Activated naive CD4-positive, alpha-beta T cell treated with anti-CD3 and anti-CD28 coated beads, Interleukin-2, amount 50 U/mL, for 24 hours (primary cell): ENCODE data around the gene CRADD.

Experiments used
- H3K27ac Mint-ChIP-seq: one replicate; pipeline ENCODE4 v1.8.0; 2021; ENCODE audit warnings: mild to moderate bottlenecking, mixed read lengths
- H3K27me3 Mint-ChIP-seq: one replicate; pipeline ENCODE4 v1.8.0; 2021; ENCODE audit warnings: mixed read lengths
- H3K36me3 Mint-ChIP-seq: one replicate; pipeline ENCODE4 v1.8.0; 2021; ENCODE audit warnings: mixed read lengths
- H3K4me1 Mint-ChIP-seq: one replicate; pipeline ENCODE4 v1.8.0; 2021; ENCODE audit warnings: mixed read lengths
- H3K4me3 Mint-ChIP-seq: one replicate; pipeline ENCODE4 v1.8.0; 2021; ENCODE audit warnings: mild to moderate bottlenecking, mixed read lengths
- H3K9me3 Mint-ChIP-seq: one replicate; pipeline ENCODE4 v1.8.0; 2021; ENCODE audit warnings: mixed read lengths

Gene CRADD

DNA sequence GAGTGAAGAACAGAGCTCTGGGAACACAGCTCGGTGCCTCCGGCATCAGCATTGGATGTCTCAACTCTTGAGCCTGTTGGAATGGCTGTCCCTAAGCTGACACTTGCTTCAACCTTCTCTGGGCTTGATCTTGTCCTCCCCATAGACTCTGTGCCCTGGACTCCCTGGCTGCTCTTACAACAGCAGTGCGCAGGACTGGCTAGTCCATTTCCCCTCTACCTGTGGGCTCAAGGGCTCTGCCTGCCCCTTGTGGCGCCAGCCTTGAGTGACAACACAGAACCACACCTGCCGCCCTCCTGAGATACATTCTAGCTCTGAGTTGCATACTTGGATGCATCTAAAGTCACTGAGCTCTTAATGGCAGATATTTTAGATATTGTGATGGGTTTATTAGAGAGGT is 6.2 kb downstream of the CRADD start:
- Mint-ChIP-seq H3K27ac (no peak overlapping the region), H3K4me1 (peaks cover 65% of the 10 kb centered on the region), H3K9me3 (no peaks in the 10 kb centered on the region), H3K4me3 (no peak overlapping the region), H3K36me3 (peaks cover 21% of the 10 kb centered on the region), H3K27me3 (no peaks in the 10 kb centered on the region)

DNA sequence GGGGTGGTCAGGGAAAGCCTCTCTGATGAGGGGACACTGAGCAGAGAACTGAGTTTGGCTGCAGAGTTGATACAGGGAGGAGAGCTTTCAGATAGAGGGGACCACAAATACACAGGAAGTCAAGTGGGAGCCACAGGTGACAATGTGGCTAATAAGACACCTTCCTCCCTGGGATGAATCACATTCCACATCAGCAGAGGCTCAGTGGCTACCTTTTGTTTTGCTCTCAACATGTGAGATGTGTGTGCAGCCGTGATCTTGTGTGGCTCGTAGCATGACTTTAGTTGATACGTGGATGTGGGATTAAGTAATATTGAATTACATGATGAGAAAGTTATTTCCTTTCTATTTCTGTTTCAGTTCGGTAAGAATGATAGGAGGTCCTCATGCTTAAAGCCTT is 7.5 kb downstream of the CRADD start:
- Mint-ChIP-seq H3K4me3 (no peak overlapping the region), H3K27ac (no peak overlapping the region), H3K4me1 (peaks cover 65% of the 10 kb centered on the region), H3K9me3 (no peaks in the 10 kb centered on the region), H3K27me3 (no peaks in the 10 kb centered on the region), H3K36me3 (peaks cover 19% of the 10 kb centered on the region)

DNA sequence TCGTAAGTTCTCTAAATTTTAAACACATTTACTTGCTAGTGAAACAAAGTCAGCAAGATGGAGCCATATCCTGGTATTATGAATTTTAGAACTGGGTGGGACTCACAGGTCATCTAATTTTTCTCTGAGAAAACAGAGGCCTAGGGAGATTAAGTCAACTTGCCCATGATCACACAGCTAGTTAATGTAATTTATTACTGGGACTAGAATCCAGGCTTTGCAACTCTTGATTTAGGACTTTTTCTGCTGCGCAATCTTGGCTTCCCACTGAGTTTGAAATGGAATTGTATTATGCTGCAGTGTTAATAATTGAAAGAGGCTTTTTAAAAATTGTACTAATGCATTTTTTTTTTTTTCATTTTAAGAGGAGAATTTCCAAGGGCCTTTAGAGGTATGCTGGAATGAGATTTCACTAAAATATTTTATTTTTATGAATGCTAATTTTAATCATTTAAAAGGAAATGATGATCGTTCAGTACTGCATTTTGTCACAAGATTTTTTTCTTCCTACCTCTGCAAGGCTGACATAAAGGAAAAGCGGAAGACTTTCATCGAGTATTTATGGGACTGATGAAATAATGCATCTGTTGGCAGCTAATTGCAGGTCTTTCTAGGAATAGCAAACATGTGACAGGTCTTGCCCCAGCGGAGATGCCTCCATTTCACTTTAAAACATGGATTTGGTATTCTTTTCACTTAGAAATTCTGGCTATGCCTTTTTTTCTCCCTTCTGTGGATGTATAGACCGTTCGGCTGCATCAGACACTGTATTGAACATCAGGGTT is 9.6 kb downstream of the CRADD start:
- peaks cover 16% of the 10 kb centered on the region for H3K36me3 Mint-ChIP-seq
- H3K9me3 Mint-ChIP-seq, result peaks cover under 1% of the 10 kb centered on the region
- no peaks in the 10 kb centered on the region for H3K27me3 Mint-ChIP-seq
- no peak overlapping the region for H3K27ac Mint-ChIP-seq
- H3K4me1 Mint-ChIP-seq, result peaks cover 58% of the 10 kb centered on the region
- no peak overlapping the region for H3K4me3 Mint-ChIP-seq

DNA sequence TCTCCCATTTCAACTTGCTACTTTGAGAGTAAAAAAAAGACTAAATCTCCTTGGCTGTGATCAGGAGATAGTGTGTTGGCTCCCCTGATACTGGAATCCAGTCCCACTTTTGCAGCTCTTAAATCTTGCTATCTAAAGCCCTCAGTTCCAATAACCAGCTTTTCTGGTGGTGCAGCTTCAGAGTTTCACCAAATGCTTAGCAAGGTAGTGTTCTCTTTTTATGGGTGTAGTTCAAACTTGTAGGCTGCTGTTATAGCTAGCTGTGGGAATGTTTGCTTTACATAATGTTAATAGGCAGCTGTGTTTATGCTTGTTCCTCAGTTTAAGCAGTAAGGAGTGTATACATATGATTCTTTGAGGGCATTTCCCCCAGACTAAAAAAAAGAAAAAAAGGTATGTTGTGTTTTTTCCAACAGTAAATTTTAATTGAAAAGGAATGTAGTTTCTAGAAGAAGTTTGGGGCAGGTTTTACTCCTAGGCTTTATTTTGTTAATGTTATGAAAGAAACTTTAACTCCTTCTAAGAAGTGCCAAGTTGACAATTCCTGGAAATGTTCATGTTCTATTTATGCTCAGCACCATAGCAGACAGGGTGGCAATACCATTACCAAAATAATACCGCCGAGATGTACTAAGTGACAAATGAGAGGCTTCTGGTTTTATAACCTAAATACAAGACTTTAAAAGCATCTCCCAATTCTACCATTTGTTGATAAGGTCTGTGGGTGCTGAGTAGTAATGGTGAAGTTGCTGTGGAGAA is 12.1 kb downstream of the CRADD start:
- no peaks in the 10 kb centered on the region for H3K27me3 Mint-ChIP-seq
- peaks cover 39% of the 10 kb centered on the region for H3K4me1 Mint-ChIP-seq
- H3K9me3 Mint-ChIP-seq, result peaks cover 10% of the 10 kb centered on the region
- no peak overlapping the region for H3K4me3 Mint-ChIP-seq
- peaks cover 22% of the 10 kb centered on the region for H3K36me3 Mint-ChIP-seq
- no peak overlapping the region for H3K27ac Mint-ChIP-seq

DNA sequence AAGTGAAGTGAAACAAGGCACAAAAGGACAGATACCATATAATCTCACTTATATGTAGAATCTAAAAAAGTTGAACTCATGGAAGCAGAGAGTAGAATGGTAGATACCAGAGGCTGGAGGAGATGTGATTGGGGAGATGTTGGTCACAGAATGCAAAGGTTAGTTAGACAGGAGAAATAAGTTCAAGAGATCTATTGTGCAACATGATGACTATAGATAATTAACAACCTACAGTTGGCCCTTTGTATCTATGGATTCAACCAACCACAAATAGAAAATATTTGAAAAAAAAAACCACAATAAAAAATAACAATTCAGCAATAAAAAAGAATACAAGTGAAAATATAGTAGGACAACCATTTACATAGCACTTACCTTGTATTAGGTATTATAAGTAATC is 19.3 kb downstream of the CRADD start:
- Mint-ChIP-seq H3K27ac (no peak overlapping the region), H3K4me1 (peaks cover 35% of the 10 kb centered on the region), H3K36me3 (peaks cover 20% of the 10 kb centered on the region), H3K4me3 (no peak overlapping the region), H3K27me3 (no peaks in the 10 kb centered on the region), H3K9me3 (peaks cover 10% of the 10 kb centered on the region)

DNA sequence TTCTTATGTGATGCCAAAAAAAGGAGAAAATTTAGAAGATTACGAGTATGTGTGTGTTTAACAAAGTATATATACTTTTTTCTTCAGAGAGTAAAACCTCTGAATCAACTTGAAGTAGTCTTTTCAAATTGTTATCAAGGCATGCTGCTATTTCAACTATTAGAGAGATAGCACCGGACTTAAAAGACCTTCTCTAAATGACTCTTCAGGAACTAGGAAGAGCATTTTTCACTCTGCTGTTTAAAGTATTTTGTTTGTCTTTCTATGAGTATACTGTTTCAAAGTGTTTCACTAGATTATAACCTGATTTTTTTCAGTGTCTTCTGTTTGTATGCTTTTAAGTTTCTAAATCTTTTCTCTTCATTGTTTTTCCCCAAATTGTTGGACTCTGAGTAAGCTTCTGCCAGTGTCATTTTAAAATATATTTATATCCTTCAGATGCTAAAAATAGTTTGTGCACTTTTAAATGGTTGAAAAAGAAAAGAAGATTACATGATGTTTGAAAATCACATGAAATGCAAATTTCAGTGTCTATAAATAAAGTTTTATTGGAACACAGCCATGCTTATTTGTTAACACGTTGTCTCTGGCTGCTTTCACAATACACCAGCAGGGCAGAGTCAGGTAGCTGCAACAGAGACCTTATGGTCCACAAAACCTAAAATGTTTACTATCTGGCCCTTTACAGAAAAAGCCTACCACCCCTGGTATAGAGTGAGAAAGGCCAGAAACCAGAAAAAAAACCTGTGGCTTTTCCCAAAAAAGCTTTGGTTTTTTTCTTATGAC is 21.3 kb downstream of the CRADD start:
- no peaks in the 10 kb centered on the region for H3K9me3 Mint-ChIP-seq

DNA sequence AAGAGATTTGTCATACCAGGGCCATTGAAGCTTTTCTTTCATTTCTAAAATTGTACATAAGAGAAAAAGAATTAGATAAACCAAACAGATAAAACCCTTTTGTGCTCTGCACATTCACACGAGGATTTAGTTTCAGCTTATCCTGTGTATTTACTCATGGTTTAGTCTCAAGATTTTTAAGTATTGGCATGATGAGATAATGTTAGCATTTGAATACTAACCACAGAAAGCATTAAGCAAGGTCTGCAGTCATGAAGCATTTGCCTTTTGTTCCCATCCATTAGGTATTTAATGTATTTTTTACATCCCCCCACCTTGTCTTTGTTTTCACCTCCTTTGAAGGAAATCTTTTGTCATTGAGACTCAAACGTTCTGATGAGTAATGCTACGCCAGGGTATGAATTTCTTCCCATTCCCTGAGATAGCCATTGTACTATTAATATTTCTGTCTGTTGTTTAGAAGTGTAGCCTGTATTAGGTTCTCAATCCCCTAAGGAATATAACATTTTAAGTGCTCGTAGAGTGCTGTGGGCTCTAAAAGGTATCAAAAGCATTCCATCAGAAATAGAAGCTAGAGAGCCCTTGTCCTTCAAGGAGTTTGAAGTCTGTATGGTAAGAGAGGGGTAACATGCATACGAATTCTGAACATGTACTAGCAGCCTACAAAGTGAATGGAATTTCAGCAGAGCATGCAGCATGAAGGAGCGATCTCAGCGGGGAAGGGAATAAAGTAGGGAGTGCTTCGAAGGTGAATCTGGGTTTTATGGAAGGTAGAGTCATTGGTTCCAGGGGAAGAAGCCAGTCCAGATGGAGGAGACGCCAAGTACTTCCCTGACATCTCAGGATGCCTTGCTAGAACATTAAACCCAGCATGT is 22.3 kb downstream of the CRADD start:
- H3K27ac Mint-ChIP-seq, result no peak overlapping the region
- H3K4me1 Mint-ChIP-seq, result peaks cover 54% of the 10 kb centered on the region
- H3K9me3 Mint-ChIP-seq, result no peaks in the 10 kb centered on the region
- peaks cover 9% of the 10 kb centered on the region for H3K36me3 Mint-ChIP-seq
- H3K4me3 Mint-ChIP-seq, result no peak overlapping the region
- no peaks in the 10 kb centered on the region for H3K27me3 Mint-ChIP-seq

More for the DNA sequence above, 21.3 kb downstream of the CRADD start:
- Mint-ChIP-seq H3K27me3 (no peaks in the 10 kb centered on the region), H3K4me1 (peaks cover 49% of the 10 kb centered on the region), H3K4me3 (no peak overlapping the region), H3K27ac (no peak overlapping the region), H3K36me3 (peaks cover 11% of the 10 kb centered on the region)

DNA sequence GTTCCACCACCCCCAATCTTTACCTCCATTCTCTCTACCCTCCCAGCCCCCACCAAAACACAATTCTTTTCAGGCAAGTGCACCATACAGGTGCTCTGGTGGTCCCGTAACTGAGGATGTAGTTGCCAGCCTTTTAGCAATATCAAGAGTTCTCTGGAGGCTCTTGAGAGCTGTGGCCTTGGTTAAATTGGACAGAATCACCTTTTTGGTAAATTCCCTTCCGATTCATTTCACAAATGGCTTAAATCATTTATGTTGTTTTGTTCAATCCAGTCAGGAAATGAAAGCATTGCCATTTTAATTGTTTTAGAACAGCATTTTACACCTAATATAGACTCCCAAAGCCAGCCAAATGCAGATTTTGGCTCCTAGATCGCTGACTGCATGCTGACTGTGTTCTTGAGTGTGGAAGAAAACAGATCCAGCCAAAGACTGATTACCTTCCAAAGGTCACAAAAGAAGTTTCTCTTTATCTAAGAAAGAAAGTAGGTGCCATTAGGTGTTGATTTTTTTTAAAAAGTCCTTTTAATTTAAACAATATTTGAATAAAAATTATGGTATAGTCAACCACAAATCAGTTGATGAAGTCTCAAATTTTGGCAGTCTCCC is 25.6 kb downstream of the CRADD start:
- peaks cover 6% of the 10 kb centered on the region for H3K36me3 Mint-ChIP-seq
- no peak overlapping the region for H3K27ac Mint-ChIP-seq
- H3K4me1 Mint-ChIP-seq, result peaks cover 62% of the 10 kb centered on the region
- no peaks in the 10 kb centered on the region for H3K9me3 Mint-ChIP-seq
- no peaks in the 10 kb centered on the region for H3K27me3 Mint-ChIP-seq
- no peak overlapping the region for H3K4me3 Mint-ChIP-seq

DNA sequence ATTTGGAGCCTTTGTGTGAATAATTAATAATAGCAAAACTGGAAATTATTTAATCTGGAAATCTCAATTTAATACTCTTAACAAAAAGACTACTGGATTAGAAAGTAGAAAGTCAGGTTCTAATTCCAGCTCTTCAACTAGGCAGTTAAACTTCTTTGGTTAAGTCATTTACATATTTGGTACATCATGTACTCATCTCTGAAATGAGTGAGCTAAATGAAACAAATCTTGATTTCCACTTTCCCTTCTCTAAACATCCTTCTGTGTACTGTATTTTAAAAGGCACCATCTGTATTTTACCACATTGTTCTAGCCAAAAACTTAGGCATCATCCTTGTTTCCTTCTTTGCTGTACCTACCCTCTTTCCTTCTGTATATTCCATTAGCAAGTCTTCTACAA is 26.9 kb downstream of the CRADD start:
- H3K9me3 Mint-ChIP-seq, result no peaks in the 10 kb centered on the region
- peaks cover 8% of the 10 kb centered on the region for H3K36me3 Mint-ChIP-seq
- H3K4me3 Mint-ChIP-seq, result no peak overlapping the region
- H3K27me3 Mint-ChIP-seq, result no peaks in the 10 kb centered on the region
- H3K27ac Mint-ChIP-seq, result no peak overlapping the region
- peaks cover 58% of the 10 kb centered on the region for H3K4me1 Mint-ChIP-seq

DNA sequence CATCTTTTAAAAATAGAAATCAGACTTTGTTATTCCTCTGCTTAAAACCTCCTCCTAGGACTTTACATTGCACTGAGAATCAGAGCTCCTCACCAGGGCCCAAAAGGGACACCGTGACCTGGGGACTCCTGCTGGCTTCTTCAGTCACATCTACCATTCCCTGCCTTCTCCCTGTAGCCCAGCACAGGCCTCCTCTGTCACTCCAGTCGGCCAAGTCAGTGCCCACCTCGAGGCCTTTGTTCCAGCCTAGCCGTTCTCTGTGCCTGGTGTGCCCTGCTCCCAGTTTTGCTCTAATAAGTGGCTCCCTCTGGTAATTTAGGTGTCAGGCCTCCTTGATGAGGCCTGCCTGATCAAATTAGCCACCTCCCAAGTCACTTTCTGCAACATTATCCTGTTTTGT is 27.4 kb downstream of the CRADD start:
- Mint-ChIP-seq H3K27ac (no peak overlapping the region), H3K4me1 (peaks cover 53% of the 10 kb centered on the region), H3K27me3 (no peaks in the 10 kb centered on the region), H3K9me3 (peaks cover 2% of the 10 kb centered on the region), H3K4me3 (no peak overlapping the region), H3K36me3 (peaks cover 13% of the 10 kb centered on the region)

DNA sequence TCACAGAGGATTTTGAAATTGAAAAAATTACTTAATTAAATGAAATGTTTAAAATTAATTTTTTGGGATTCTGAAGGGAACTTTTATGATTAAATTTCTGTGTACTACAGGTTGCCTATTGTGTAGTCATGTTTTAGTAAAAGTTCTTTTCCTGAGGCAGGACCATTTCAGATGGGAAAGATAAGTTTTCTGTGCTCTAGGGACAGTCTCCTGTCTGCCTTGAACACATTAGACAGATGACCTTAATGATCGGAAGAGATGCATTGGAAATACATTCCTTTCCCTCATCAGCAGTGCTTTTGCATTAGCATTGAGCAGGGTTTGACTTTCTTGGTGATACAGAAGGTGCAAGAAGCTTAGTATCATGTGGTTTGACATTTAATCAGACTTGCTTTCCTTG is 28.1 kb downstream of the CRADD start:
- Mint-ChIP-seq H3K9me3 (peaks cover 7% of the 10 kb centered on the region), H3K27ac (no peak overlapping the region), H3K4me1 (peaks cover 48% of the 10 kb centered on the region)

DNA sequence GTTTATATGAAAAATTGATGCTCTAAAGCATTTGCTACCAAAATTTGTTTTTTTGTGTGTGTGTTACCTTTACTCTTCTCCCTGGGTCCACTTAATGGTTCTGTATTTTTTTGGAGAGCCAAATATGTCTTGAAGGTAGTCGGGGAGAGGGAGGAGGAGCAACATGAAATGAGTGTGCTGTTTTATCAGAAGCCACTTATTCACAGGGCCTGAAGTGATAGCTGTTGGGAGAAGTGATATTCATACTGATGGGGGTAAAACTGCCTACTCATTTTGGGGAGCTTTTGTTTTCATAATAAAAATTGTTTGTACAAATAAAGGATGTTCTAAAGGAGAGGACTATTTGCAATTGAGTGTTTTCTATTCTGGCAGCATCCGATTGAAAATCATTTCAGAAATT is 29.2 kb downstream of the CRADD start:
- Mint-ChIP-seq H3K4me3 (no peak overlapping the region), H3K27me3 (no peaks in the 10 kb centered on the region), H3K9me3 (peaks cover 7% of the 10 kb centered on the region), H3K4me1 (peaks cover 41% of the 10 kb centered on the region), H3K36me3 (peaks cover 19% of the 10 kb centered on the region), H3K27ac (no peak overlapping the region)

More for the DNA sequence above, 28.1 kb downstream of the CRADD start:
- no peak overlapping the region for H3K4me3 Mint-ChIP-seq
- no peaks in the 10 kb centered on the region for H3K27me3 Mint-ChIP-seq
- H3K36me3 Mint-ChIP-seq, result peaks cover 17% of the 10 kb centered on the region

DNA sequence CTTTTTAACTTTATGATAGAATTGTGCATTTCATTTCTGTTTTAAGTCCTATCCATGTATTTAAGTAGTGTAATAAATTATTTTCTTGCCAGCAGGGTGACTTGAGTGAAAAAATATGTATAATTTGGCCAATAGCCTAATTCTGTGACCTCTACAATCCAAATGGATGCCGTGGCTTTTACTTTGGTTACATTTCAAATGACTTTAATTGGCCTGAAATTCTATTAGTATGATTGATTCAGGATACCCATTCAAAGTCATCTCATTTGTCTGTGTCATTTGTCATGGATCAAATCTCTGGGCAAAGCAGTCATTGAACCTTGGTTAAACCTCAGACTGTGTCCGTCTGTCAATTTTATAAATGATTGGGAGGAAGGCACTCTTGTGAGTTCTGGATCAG is 29.6 kb downstream of the CRADD start:
- no peaks in the 10 kb centered on the region for H3K27me3 Mint-ChIP-seq
- peaks cover 37% of the 10 kb centered on the region for H3K4me1 Mint-ChIP-seq
- peaks cover 7% of the 10 kb centered on the region for H3K9me3 Mint-ChIP-seq
- peaks cover 21% of the 10 kb centered on the region for H3K36me3 Mint-ChIP-seq
- no peak overlapping the region for H3K27ac Mint-ChIP-seq
- H3K4me3 Mint-ChIP-seq, result no peak overlapping the region

DNA sequence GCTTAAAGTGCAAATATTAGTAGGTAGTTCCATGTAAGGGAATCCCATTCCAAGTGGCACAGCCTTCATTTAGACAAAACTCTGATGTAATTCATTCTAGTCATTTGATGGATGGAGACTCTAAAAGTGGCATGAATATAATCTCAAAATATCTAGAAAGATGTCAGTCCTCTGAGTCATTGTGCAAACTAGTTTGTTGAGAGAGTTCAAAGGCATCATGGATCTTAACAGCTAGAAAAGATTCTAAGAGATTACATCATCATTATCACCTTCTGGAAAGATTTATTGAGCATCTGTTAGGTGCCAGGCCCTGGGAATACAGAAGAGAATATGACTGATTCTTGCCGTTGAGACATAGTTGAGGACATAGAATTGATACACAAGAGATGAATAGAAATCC is 30.7 kb downstream of the CRADD start:
- Mint-ChIP-seq H3K4me1 (peaks cover 36% of the 10 kb centered on the region), H3K36me3 (peaks cover 23% of the 10 kb centered on the region), H3K4me3 (no peak overlapping the region), H3K27ac (peak overlapping the region; percentile 6), H3K27me3 (no peaks in the 10 kb centered on the region), H3K9me3 (peaks cover 7% of the 10 kb centered on the region)

DNA sequence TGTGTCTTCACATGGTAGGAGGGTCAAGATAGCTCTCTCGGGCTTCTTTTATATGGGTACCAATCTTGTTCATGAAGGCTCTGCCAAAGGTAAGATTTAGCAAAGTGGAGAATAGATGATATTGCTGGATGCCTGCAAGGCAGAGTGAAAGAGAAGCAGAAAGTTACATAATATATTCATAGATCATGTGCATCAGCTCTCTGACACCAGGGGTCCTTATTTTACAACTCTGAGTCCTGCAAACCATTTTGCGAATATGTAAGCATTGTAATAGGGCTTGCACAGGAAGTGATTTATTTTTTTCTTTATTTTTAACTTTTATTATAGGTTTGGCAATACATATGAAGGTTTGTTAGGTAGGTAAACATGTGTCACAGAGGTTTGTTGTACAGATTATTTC is 31.8 kb downstream of the CRADD start:
- Mint-ChIP-seq H3K27ac (no peak overlapping the region), H3K4me3 (no peak overlapping the region), H3K9me3 (peaks cover 7% of the 10 kb centered on the region), H3K4me1 (peaks cover 35% of the 10 kb centered on the region), H3K27me3 (no peaks in the 10 kb centered on the region), H3K36me3 (peaks cover 23% of the 10 kb centered on the region)
